HG03575 (cell line): ENCODE results near the gene MEGF11.
"Not testable (repeated sequence)": the region's sequence is repeated elsewhere in the genome, so short reads cannot be mapped to it uniquely, and the experiment has no call there.

ENCODE experiments used
- ATAC-seq: cut with Tn5 transposase; IDR thresholded peaks from one replicate; pipeline ENCODE4 v1.9.1; 2021; ENCODE audit not compliant: unreplicated experiment, insufficient number of reproducible peaks, low FRiP score; ENCODE audit errors: extremely low read depth

Gene MEGF11

GRCh38 chr15:65877749-65878148 lies 375.8 kb downstream of the MEGF11 start:
- no peak for ATAC-seq

- ATAC-seq: no peak
Measured at GRCh38 chr15:65875458-65875857, 378.1 kb downstream of the MEGF11 start.

- ATAC-seq: no peak
Measured at GRCh38 chr15:65873256-65873655, 380.3 kb downstream of the MEGF11 start.

- ATAC-seq: not testable (repeated sequence)
Measured at GRCh38 chr15:65872596-65872995, 381.0 kb downstream of the MEGF11 start.

GRCh38 chr15:65871886-65872285 lies 381.7 kb downstream of the MEGF11 start:
- ATAC-seq: not testable (repeated sequence)

- no peak for ATAC-seq
Measured at GRCh38 chr15:65870889-65871533, 382.5 kb downstream of the MEGF11 start.

- no peak for ATAC-seq
Measured at GRCh38 chr15:65869954-65870871, 383.3 kb downstream of the MEGF11 start.

- peak; percentile 45 for ATAC-seq
Measured at GRCh38 chr15:65869126-65869953, 384.2 kb downstream of the MEGF11 start, which contains the start of gene RAB11A. TSS of gene RAB11A (plus strand) at chr15:65869491. CDS start at chr15:65869586, 95 bp downstream.

GRCh38 chr15:65868546-65869125 lies 384.9 kb downstream of the MEGF11 start:
- no peak for ATAC-seq

- not testable (repeated sequence) for ATAC-seq
Measured at GRCh38 chr15:65867933-65868332, 385.6 kb downstream of the MEGF11 start.

GRCh38 chr15:65867244-65867643 lies 386.3 kb downstream of the MEGF11 start:
- no peak for ATAC-seq

- ATAC-seq: no peak
Measured at GRCh38 chr15:65863106-65863505, 390.4 kb downstream of the MEGF11 start.

GRCh38 chr15:65862682-65863081 lies 390.9 kb downstream of the MEGF11 start:
- no peak for ATAC-seq

- no peak for ATAC-seq
Measured at GRCh38 chr15:65857718-65858402, 395.7 kb downstream of the MEGF11 start.

GRCh38 chr15:65856821-65857455 lies 396.6 kb downstream of the MEGF11 start:
- no peak for ATAC-seq

- ATAC-seq: no peak
Measured at GRCh38 chr15:65851981-65852380, 401.6 kb downstream of the MEGF11 start.

GRCh38 chr15:65847989-65848388 lies 405.6 kb downstream of the MEGF11 start:
- no peak for ATAC-seq
